Skeletal muscle satellite cell (primary cell): Measurements from ENCODE around the gene RAD51B.

ENCODE experiments used
- H3K27me3 ChIP-seq: 2 replicates; pipeline ENCODE4 v1.7.0; 2013; ENCODE audit warnings: low read length; ENCODE audit not compliant: control insufficient read depth, insufficient read depth
- H3K36me3 ChIP-seq: 2 replicates; pipeline ENCODE4 v1.7.0; 2013; ENCODE audit warnings: mild to moderate bottlenecking, control low read depth, low read length; ENCODE audit not compliant: insufficient read depth
- H3K4me1 ChIP-seq: 2 replicates; pipeline ENCODE4 v1.7.0; 2013; ENCODE audit warnings: low read length; ENCODE audit not compliant: control insufficient read depth, insufficient read depth
- H3K4me2 ChIP-seq: 2 replicates; pipeline ENCODE4 v1.7.0; 2013; ENCODE audit warnings: mild to moderate bottlenecking, low read length
- H3K4me3 ChIP-seq: 2 replicates; pipeline ENCODE4 v1.7.0; 2013; ENCODE audit warnings: low read length
- H3K9ac ChIP-seq: 2 replicates; pipeline ENCODE4 v1.7.0; 2013; ENCODE audit warnings: mild to moderate bottlenecking, low read depth, low read length, moderate library complexity
- H3K9me3 ChIP-seq: replicated peaks from 2 replicates; pipeline ENCODE4 v1.7.0; 2013; ENCODE audit warnings: mild to moderate bottlenecking, control low read depth, low read length

Gene RAD51B

DNA sequence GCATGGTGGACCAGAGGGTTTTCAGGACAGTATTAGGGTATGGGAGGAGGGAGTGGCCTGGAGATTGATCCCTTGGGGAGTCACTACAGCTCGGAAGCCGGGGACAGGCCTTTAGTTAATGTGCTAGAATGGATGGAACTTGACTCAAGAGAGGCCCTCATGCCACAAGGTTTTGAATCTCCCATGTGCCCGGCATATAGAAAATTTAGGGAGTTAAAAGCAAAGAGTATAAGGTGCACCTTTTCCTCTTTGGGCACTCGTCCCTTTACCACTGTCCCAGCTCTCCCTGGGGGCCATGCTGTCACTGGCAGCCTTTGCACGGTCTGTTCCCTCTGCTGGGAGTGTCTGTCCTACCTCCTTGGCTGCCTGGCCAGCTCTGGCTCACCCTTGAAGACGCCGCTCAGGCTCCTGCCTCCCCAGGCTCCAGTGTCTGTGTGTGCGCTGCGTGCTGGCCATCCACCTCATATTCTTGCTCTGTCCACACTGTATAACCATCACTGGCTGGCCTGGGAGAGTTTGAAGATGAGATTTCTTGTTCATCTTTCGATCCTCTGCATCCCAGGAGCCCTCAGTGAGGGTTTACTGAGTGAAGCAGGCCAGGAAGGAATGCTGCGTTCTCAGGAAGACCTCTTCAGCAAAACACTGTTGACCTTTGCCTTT, 811.9 kb downstream of the RAD51B start:
- Histone ChIP-seq H3K4me3 (no peak overlapping the region), H3K4me2 (no peak overlapping the region), H3K9me3 (no peaks in the 10 kb centered on the region), H3K4me1 (peaks cover 17% of the 10 kb centered on the region), H3K36me3 (no peaks in the 10 kb centered on the region), H3K27me3 (no peaks in the 10 kb centered on the region), H3K9ac (no peak overlapping the region)

GRCh38 chr14:68632054-68632895, 812.7 kb downstream of the RAD51B start:
- Histone ChIP-seq H3K4me1 (peaks cover 18% of the 10 kb centered on the region), H3K36me3 (no peaks in the 10 kb centered on the region)

GRCh38 chr14:68633131-68633991, 813.8 kb downstream of the RAD51B start:
- H3K4me1 ChIP-seq, result peaks cover 26% of the 10 kb centered on the region
- peak overlapping the region; percentile 26 for H3K4me3 ChIP-seq
- peak overlapping the region; percentile 51 for H3K9ac ChIP-seq
- H3K36me3 ChIP-seq, result no peaks in the 10 kb centered on the region
- no peaks in the 10 kb centered on the region for H3K27me3 ChIP-seq
- peak overlapping the region; percentile 13 for H3K4me2 ChIP-seq
- no peaks in the 10 kb centered on the region for H3K9me3 ChIP-seq

More at GRCh38 chr14:68632054-68632895, 812.7 kb downstream of the RAD51B start:
- no peaks in the 10 kb centered on the region for H3K27me3 ChIP-seq
- H3K4me2 ChIP-seq, result no peak overlapping the region
- no peak overlapping the region for H3K9ac ChIP-seq
- no peak overlapping the region for H3K4me3 ChIP-seq
- no peaks in the 10 kb centered on the region for H3K9me3 ChIP-seq

DNA sequence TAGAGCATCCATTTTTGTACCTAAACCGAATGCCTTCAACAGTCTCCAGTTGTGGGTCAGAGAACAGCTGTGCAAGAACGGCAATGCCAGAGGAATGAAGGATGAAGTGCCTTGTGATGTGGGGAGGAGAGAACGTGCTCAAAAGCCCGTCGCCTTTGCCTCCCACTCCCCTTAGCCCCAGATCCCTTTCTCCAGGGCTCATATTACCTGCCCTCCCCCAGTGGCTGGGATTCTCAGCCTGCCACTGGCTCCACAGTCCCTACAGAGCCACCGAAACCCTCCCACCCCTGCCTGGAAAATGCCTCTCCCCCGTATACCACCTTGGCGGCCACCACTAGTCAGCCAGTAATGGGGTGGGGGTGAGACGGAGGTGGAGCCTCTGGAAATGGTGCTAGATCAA, 814.8 kb downstream of the RAD51B start:
- no peak overlapping the region for H3K4me2 ChIP-seq
- no peaks in the 10 kb centered on the region for H3K36me3 ChIP-seq
- peaks cover 26% of the 10 kb centered on the region for H3K4me1 ChIP-seq
- H3K9ac ChIP-seq, result no peak overlapping the region
- H3K4me3 ChIP-seq, result no peak overlapping the region
- H3K9me3 ChIP-seq, result no peaks in the 10 kb centered on the region
- no peaks in the 10 kb centered on the region for H3K27me3 ChIP-seq

DNA sequence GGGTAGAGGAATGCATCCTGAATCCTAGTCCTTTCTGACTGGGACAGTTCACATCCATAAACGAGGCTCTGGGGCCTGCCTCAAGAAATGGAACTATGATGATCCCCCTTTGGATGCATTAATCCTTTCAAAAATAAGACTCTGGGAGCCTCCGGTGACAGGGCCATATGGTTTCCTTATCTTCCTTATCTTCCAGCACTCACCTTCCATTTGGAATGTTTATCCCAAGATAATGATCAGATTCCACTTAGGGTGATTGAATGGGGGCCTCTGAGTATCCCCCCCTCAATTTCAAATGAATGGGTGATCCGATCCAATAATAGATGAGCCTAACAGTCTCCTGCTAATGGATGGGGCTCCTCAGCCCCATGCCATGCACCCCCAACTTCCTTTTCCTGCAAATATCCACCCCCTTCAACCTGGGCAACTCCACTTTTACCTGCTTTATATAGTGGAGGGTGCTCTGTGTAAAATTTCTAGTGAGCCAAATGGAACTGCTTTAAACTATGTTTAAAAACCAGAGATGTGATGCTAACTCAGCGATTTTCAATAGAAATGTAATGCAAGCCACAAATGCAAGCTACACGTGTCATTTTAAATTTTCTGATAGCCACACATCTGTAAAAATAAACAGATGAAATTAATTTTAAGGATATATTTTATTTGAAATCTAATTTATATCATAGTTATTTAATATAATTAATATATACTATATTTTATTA, 815.5 kb downstream of the RAD51B start:
- no peaks in the 10 kb centered on the region for H3K36me3 ChIP-seq
- no peak overlapping the region for H3K9ac ChIP-seq
- H3K4me1 ChIP-seq, result peaks cover 26% of the 10 kb centered on the region
- H3K4me2 ChIP-seq, result no peak overlapping the region
- H3K27me3 ChIP-seq, result no peaks in the 10 kb centered on the region
- no peaks in the 10 kb centered on the region for H3K9me3 ChIP-seq
- no peak overlapping the region for H3K4me3 ChIP-seq

GRCh38 chr14:68636597-68636996, 817.0 kb downstream of the RAD51B start:
- no peaks in the 10 kb centered on the region for H3K27me3 ChIP-seq
- H3K9me3 ChIP-seq, result peaks cover 8% of the 10 kb centered on the region
- H3K4me2 ChIP-seq, result no peak overlapping the region
- no peak overlapping the region for H3K9ac ChIP-seq
- no peak overlapping the region for H3K4me3 ChIP-seq
- peaks cover 26% of the 10 kb centered on the region for H3K4me1 ChIP-seq
- no peaks in the 10 kb centered on the region for H3K36me3 ChIP-seq

- Histone ChIP-seq H3K4me3 (no peak overlapping the region), H3K9ac (no peak overlapping the region)
These were observed 817.8 kb downstream of the RAD51B start for GRCh38 chr14:68637106-68638021.

GRCh38 chr14:68638141-68638999, 818.8 kb downstream of the RAD51B start:
- H3K27me3 ChIP-seq, result no peaks in the 10 kb centered on the region
- H3K4me1 ChIP-seq, result peaks cover 22% of the 10 kb centered on the region
- H3K9me3 ChIP-seq, result peaks cover 8% of the 10 kb centered on the region
- H3K4me3 ChIP-seq, result no peak overlapping the region
- H3K4me2 ChIP-seq, result no peak overlapping the region
- no peaks in the 10 kb centered on the region for H3K36me3 ChIP-seq
- H3K9ac ChIP-seq, result no peak overlapping the region

More at GRCh38 chr14:68637106-68638021, 817.8 kb downstream of the RAD51B start:
- Histone ChIP-seq H3K9me3 (peaks cover 8% of the 10 kb centered on the region), H3K36me3 (no peaks in the 10 kb centered on the region), H3K27me3 (no peaks in the 10 kb centered on the region), H3K4me1 (peaks cover 26% of the 10 kb centered on the region), H3K4me2 (no peak overlapping the region)

- no peaks in the 10 kb centered on the region for H3K27me3 ChIP-seq
- H3K4me2 ChIP-seq, result no peak overlapping the region
- no peak overlapping the region for H3K4me3 ChIP-seq
- H3K4me1 ChIP-seq, result peaks cover 13% of the 10 kb centered on the region
- H3K9ac ChIP-seq, result no peak overlapping the region
- H3K9me3 ChIP-seq, result peaks cover 8% of the 10 kb centered on the region
- no peaks in the 10 kb centered on the region for H3K36me3 ChIP-seq
These were observed 819.6 kb downstream of the RAD51B start for GRCh38 chr14:68639000-68639757.
